Measurements from ENCODE around the gene FXYD3. TPM values are rescaled to one million over a fixed set of nuclear protein-coding genes. Genes with fewer than 3 reads are reported as not detected.

Gene FXYD3
- total RNA-seq, 4 donors from 2014 or later: 391 to 630 (median 546) TPM

- no peak for DNase-seq (ENCODE audit: low spot score in 2 of 2)
- TF ChIP-seq, protein P1, sequence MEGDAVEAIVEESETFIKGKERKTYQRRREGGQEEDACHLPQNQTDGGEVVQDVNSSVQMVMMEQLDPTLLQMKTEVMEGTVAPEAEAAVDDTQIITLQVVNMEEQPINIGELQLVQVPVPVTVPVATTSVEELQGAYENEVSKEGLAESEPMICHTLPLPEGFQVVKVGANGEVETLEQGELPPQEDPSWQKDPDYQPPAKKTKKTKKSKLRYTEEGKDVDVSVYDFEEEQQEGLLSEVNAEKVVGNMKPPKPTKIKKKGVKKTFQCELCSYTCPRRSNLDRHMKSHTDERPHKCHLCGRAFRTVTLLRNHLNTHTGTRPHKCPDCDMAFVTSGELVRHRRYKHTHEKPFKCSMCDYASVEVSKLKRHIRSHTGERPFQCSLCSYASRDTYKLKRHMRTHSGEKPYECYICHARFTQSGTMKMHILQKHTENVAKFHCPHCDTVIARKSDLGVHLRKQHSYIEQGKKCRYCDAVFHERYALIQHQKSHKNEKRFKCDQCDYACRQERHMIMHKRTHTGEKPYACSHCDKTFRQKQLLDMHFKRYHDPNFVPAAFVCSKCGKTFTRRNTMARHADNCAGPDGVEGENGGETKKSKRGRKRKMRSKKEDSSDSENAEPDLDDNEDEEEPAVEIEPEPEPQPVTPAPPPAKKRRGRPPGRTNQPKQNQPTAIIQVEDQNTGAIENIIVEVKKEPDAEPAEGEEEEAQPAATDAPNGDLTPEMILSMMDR (IDR thresholded peaks at IDR 0.05): no peak
- TF ChIP-seq POLR2A (IDR thresholded peaks at IDR 0.05): no peak
- H3K4me3 ChIP-seq (ENCODE audit: low read depth, poor library complexity, severe bottlenecking): no peak overlapping the region
- intact Hi-C loops (cut with DNase I; ENCODE audit: low total_unique reads): no loop called here
- WGBS, 2 donors: 69 to 70% methylated on average over 7 to 8 of the region's 8 CpGs
These were observed 27.3 kb upstream of the FXYD3 start for GRCh38 chr19:35088131-35088913.

GRCh38 chr19:35089554-35089953 lies 26.1 kb upstream of the FXYD3 start:
- no peak overlapping the region for H3K4me3 ChIP-seq (ENCODE audit: low read depth, poor library complexity, severe bottlenecking)
- no peak for DNase-seq (ENCODE audit: low spot score in 2 of 2)
- WGBS, 2 donors: 88 to 90% methylated on average over 8 of the region's 8 CpGs
- TF ChIP-seq, protein P1 (IDR thresholded peaks at IDR 0.05): no peak
- no peak for TF ChIP-seq POLR2A (IDR thresholded peaks at IDR 0.05)
- intact Hi-C loops (cut with DNase I; ENCODE audit: low total_unique reads): no loop called here

DNA sequence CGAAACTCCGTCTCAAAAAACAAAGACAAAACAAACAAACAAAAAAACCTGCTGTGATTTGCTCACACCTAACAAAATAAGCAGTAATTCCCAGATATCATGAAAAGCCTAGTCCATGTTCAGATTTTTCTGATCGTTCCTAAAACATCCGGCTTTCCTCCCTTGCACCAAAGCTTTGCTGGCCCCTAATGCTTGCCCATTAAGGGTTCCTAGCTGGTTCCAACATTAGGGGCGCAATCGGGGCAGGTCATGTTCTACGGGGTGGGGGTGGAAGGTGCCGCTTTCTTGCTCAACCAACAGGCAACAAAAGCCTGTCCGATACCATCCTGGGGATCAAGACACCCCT lies 25.5 kb upstream of the FXYD3 start:
- 43 to 44% methylated on average over 9 of the region's 9 CpGs for WGBS, 2 donors
- no peak overlapping the region for H3K4me3 ChIP-seq (ENCODE audit: low read depth, poor library complexity, severe bottlenecking)
- DNase-seq (ENCODE audit: low spot score in 2 of 2): no peak
- intact Hi-C loops (cut with DNase I; ENCODE audit: low total_unique reads): no loop called here
- TF ChIP-seq, protein P1 (IDR thresholded peaks at IDR 0.05): no peak
- TF ChIP-seq POLR2A (IDR thresholded peaks at IDR 0.05): no peak

DNA sequence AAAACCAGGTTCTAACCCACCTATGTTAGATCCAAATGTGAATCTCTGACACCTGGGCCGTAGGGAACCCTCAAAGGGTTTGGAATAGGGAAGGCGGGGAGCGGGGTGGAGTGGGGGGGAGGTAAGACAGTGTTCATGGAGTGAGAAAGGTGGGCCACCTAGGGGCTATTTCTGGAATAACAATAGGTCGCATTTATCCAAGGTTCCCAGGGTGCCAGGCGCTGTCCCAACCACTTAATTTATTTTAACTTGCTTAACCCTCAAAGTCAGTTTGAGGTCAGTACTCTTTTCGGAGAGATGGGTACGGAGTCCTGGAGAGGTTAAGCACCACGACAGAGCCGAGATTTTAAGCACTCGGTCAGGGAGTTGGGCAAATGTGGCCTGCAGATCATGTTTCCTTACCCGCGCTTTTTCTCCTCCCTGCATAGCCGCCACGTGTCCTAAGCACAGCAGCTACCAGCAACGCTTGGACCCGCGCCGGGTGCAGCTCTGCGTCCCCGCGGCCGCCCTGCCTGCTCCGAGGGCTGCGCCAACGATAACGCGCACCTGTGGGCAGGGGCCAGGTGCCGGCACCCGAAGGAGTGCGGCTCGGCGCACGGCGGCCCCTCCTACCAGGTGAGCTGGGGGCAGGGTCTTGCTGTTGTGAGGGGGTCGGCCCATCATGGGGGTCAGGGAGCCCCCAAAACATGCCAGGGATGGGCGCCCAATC lies 25.0 kb upstream of the FXYD3 start:
- DNase-seq (ENCODE audit: low spot score in 2 of 2): peak in 1 of 2 donors; percentile 60
- no peak overlapping the region for H3K4me3 ChIP-seq (ENCODE audit: low read depth, poor library complexity, severe bottlenecking)
- WGBS, 2 donors: 2 to 4% methylated on average over 27 to 31 of the region's 36 CpGs
- intact Hi-C loops (cut with DNase I; ENCODE audit: low total_unique reads): no loop called here
- TF ChIP-seq, protein P1 (IDR thresholded peaks at IDR 0.05): no peak
- no peak for TF ChIP-seq POLR2A (IDR thresholded peaks at IDR 0.05)

DNA sequence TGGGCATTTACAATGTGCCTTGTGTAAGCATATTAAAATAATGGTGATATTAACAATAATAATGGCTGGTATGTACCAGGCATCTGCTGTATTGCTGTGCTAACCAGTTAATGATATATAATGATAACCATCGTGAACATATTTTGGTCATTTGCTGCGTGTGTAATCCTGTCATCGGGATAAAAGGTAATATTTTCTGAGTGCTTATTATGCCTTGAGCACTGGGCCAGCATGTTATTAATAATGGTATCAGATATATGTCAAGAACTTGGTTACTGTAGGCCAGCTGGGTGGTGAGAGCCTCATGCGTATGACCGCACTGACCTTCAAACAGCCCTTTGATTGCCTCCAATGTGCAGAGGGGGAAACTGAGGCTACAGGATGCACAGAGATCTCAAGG lies 22.2 kb upstream of the FXYD3 start:
- 67 to 69% methylated on average over 5 of the region's 5 CpGs for WGBS, 2 donors
- no peak for DNase-seq (ENCODE audit: low spot score in 2 of 2)
- intact Hi-C loops (cut with DNase I; ENCODE audit: low total_unique reads): no loop called here
- H3K4me3 ChIP-seq (ENCODE audit: low read depth, poor library complexity, severe bottlenecking): no peak overlapping the region
- TF ChIP-seq, protein P1 (IDR thresholded peaks at IDR 0.05): no peak
- no peak for TF ChIP-seq POLR2A (IDR thresholded peaks at IDR 0.05)
